MCF 10A (cell line): ENCODE results near the gene C7orf57. TPM values are rescaled to one million over a fixed set of nuclear protein-coding genes. Genes with fewer than 3 reads are reported as not detected.

Experiments
- BruUV-seq: library from RNA; stranded (reverse); fragments of 400-500 nt; replicated peaks from 2 replicates; lab custom pipeline; 2021; lab: Mats Ljungman, UMichigan
- CTCF ChIA-PET: fragments of 300-600 bp; sonication (Branson Sonifier 250); formaldehyde crosslinking; extraction: SDS; loops from one replicate; lab custom pipeline; 2021; ENCODE audit warnings: antibody characterized with exemption, inconsistent platforms; lab: Yijun Ruan, JAX
- POLR2A ChIA-PET: fragments of 300-600, 350-650 bp; sonication (Branson Sonifier 250); formaldehyde crosslinking; extraction: SDS; loops from one replicate; lab custom pipeline; 2020; ENCODE audit warnings: antibody characterized with exemption, inconsistent platforms; lab: Yijun Ruan, JAX
- DNase-seq: peaks from one replicate; pipeline ENCODE4 v3.0.0-alpha.2; 2018; ENCODE audit not compliant: unreplicated experiment
- H3K27ac Mint-ChIP-seq: one replicate; pipeline ENCODE4 v1.8.0; 2022; ENCODE audit warnings: mild to moderate bottlenecking, low read depth, mixed read lengths; ENCODE audit not compliant: unreplicated experiment
- H3K27me3 Mint-ChIP-seq: one replicate; pipeline ENCODE4 v1.8.0; 2022; ENCODE audit warnings: mixed read lengths; ENCODE audit not compliant: insufficient read depth, unreplicated experiment
- H3K36me3 Mint-ChIP-seq: one replicate; pipeline ENCODE4 v1.8.0; 2022; ENCODE audit warnings: mild to moderate bottlenecking, moderate library complexity, mixed read lengths; ENCODE audit not compliant: insufficient read depth, unreplicated experiment
- H3K4me1 Mint-ChIP-seq: one replicate; pipeline ENCODE4 v1.8.0; 2022; ENCODE audit warnings: mixed read lengths; ENCODE audit not compliant: insufficient read depth, unreplicated experiment
- H3K4me3 Mint-ChIP-seq: one replicate; pipeline ENCODE4 v1.8.0; 2022; ENCODE audit warnings: mild to moderate bottlenecking, moderate library complexity, mixed read lengths; ENCODE audit not compliant: unreplicated experiment
- H3K9me3 Mint-ChIP-seq: one replicate; pipeline ENCODE4 v1.8.0; 2022; ENCODE audit warnings: mixed read lengths; ENCODE audit not compliant: unreplicated experiment
- CTCF ChIP-seq: fragments of 200-600 bp; IDR thresholded peaks from one replicate; pipeline ENCODE4 v1.8.0; 2022; ENCODE audit warnings: antibody characterized with exemption, mild to moderate bottlenecking; ENCODE audit not compliant: unreplicated experiment
- intact Hi-C: fragments of 100-400 bp; cut with micrococcal nuclease; formaldehyde crosslinking; loops from 2 replicates; pipeline ENCODE4 v1.14.1; 2022
- total RNA-seq: library from RNA; stranded (reverse); gene quantifications from 2 replicates; pipeline ENCODE4 v1.2.3, GENCODE V29; 2022

Gene C7orf57
- total RNA-seq, 1 experiment from 2014 or later: 0.37 TPM

- POLR2A ChIA-PET: interaction anchor here (0.7 kb wide), 1 partner anchor 64 kb away, joined by 3 read pairs; the partner anchor contains the start of gene ABCA13
- BruUV-seq: no TSS peak
- H3K4me3 Mint-ChIP-seq: no peak overlapping the region
- no peaks in the 10 kb centered on the region for H3K27me3 Mint-ChIP-seq
- H3K9me3 Mint-ChIP-seq: no peaks in the 10 kb centered on the region
- CTCF ChIA-PET: interaction anchor here (0.6 to 16.0 kb wide), 5 partner anchors 11 to 179 kb away, joined by 3 to 314 read pairs (median 4); partner anchors contain the start of gene PKD1L1
- peaks cover 44% of the 10 kb centered on the region for H3K36me3 Mint-ChIP-seq
- intact Hi-C loops: no loop called here
- DNase-seq: no peak
- H3K27ac Mint-ChIP-seq: peak overlapping the region; percentile 53
- peaks cover 14% of the 10 kb centered on the region for H3K4me1 Mint-ChIP-seq
- TF ChIP-seq CTCF: no peak
Observed at GRCh38 chr7:48106906-48107659, 71.7 kb downstream of the C7orf57 start.

- CTCF ChIA-PET: interaction anchor here (1.0 to 16.0 kb wide), 5 partner anchors 12 to 159 kb away, joined by 3 to 314 read pairs (median 23); partner anchors contain the start of gene PKD1L1
- intact Hi-C loops: no loop called here
- TF ChIP-seq CTCF: no peak
- H3K4me1 Mint-ChIP-seq: peaks cover 9% of the 10 kb centered on the region
- H3K9me3 Mint-ChIP-seq: no peaks in the 10 kb centered on the region
- H3K27ac Mint-ChIP-seq: peak overlapping the region; percentile 53
- H3K36me3 Mint-ChIP-seq: peaks cover 42% of the 10 kb centered on the region
- POLR2A ChIA-PET: interaction anchor here (0.7 to 0.9 kb wide), 2 partner anchors 13 to 64 kb away, joined by 3 read pairs; partner anchors contain the start of gene ABCA13
- no peaks in the 10 kb centered on the region for H3K27me3 Mint-ChIP-seq
- H3K4me3 Mint-ChIP-seq: no peak overlapping the region
- DNase-seq: no peak
- no TSS peak for BruUV-seq
Observed at GRCh38 chr7:48107926-48108472, 72.7 kb downstream of the C7orf57 start.

- no peak overlapping the region for H3K4me3 Mint-ChIP-seq
- H3K9me3 Mint-ChIP-seq: no peaks in the 10 kb centered on the region
- ChIA-PET POLR2A (interaction anchor here (0.5 to 3.2 kb wide), 11 partner anchors 15 to 1743 kb away, joined by 3 to 18 read pairs (median 4); partner anchors contain the start of gene UPP1), CTCF (interaction anchor here (0.5 to 16.0 kb wide), 28 partner anchors 9 to 1410 kb away, joined by 3 to 314 read pairs (median 8); partner anchors contain the start of gene PKD1L1)
- no peak overlapping the region for H3K27ac Mint-ChIP-seq
- TF ChIP-seq CTCF: no peak
- intact Hi-C loops: no loop called here
- no peaks in the 10 kb centered on the region for H3K27me3 Mint-ChIP-seq
- peaks cover 35% of the 10 kb centered on the region for H3K36me3 Mint-ChIP-seq
- BruUV-seq: no TSS peak
- no peak for DNase-seq
- H3K4me1 Mint-ChIP-seq: peaks cover 15% of the 10 kb centered on the region
Observed at GRCh38 chr7:48108959-48109847, 73.9 kb downstream of the C7orf57 start.
